ENCODE results near the gene TNRC18.
"Not testable (repeated sequence)": the region's sequence is repeated elsewhere in the genome, so short reads cannot be mapped to it uniquely, and the experiment has no call there.

Gene TNRC18

GRCh38 chr7:5303591-5304505, 119.8 kb downstream of the TNRC18 start:
- no peak for TF ChIP-seq PAX5 (IDR thresholded peaks at IDR 0.05; ENCODE audit: insufficient read depth, low read length, severe bottlenecking)
- no peak for TF ChIP-seq POU2F2 (IDR thresholded peaks at IDR 0.05; ENCODE audit: low read depth, low read length)
- no peak for TF ChIP-seq POLR2A (IDR thresholded peaks at IDR 0.05; ENCODE audit: low read depth, low read length)
- no peak for TF ChIP-seq POLR2AphosphoS5 (IDR thresholded peaks at IDR 0.05; ENCODE audit: low read depth, low read length)
- no peak for TF ChIP-seq TAF1 (IDR thresholded peaks at IDR 0.05; ENCODE audit: low read depth, low read length)
- TF ChIP-seq SPI1 (IDR thresholded peaks at IDR 0.05; ENCODE audit: low read depth, low read length): no peak
- DNase-seq (ENCODE audit: insufficient read length, low spot score): no peak
- no peak for FAIRE-seq

- DNase-seq (ENCODE audit: insufficient read length, low spot score): no peak
- no peak for FAIRE-seq
- TF ChIP-seq SPI1 (IDR thresholded peaks at IDR 0.05; ENCODE audit: low read depth, low read length) (no peak), POLR2A (IDR thresholded peaks at IDR 0.05; ENCODE audit: low read depth, low read length) (no peak), POLR2AphosphoS5 (IDR thresholded peaks at IDR 0.05; ENCODE audit: low read depth, low read length) (no peak), TAF1 (IDR thresholded peaks at IDR 0.05; ENCODE audit: low read depth, low read length) (no peak), POU2F2 (IDR thresholded peaks at IDR 0.05; ENCODE audit: low read depth, low read length) (no peak), PAX5 (IDR thresholded peaks at IDR 0.05; ENCODE audit: insufficient read depth, low read length, severe bottlenecking) (no peak)
These were observed 120.6 kb downstream of the TNRC18 start for GRCh38 chr7:5303061-5303460.

GRCh38 chr7:5302577-5302976, 121.1 kb downstream of the TNRC18 start:
- DNase-seq (ENCODE audit: insufficient read length, low spot score) (no peak), FAIRE-seq (no peak)
- no peak for TF ChIP-seq POLR2AphosphoS5 (IDR thresholded peaks at IDR 0.05; ENCODE audit: low read depth, low read length)
- TF ChIP-seq POLR2A (IDR thresholded peaks at IDR 0.05; ENCODE audit: low read depth, low read length): no peak
- TF ChIP-seq POU2F2 (IDR thresholded peaks at IDR 0.05; ENCODE audit: low read depth, low read length): no peak
- no peak for TF ChIP-seq PAX5 (IDR thresholded peaks at IDR 0.05; ENCODE audit: insufficient read depth, low read length, severe bottlenecking)
- no peak for TF ChIP-seq TAF1 (IDR thresholded peaks at IDR 0.05; ENCODE audit: low read depth, low read length)
- no peak for TF ChIP-seq SPI1 (IDR thresholded peaks at IDR 0.05; ENCODE audit: low read depth, low read length)

- FAIRE-seq: no peak
- TF ChIP-seq SPI1 (IDR thresholded peaks at IDR 0.05; ENCODE audit: low read depth, low read length) (no peak), PAX5 (IDR thresholded peaks at IDR 0.05; ENCODE audit: insufficient read depth, low read length, severe bottlenecking) (no peak), POU2F2 (IDR thresholded peaks at IDR 0.05; ENCODE audit: low read depth, low read length) (no peak), TAF1 (IDR thresholded peaks at IDR 0.05; ENCODE audit: low read depth, low read length) (no peak), POLR2A (IDR thresholded peaks at IDR 0.05; ENCODE audit: low read depth, low read length) (no peak), POLR2AphosphoS5 (IDR thresholded peaks at IDR 0.05; ENCODE audit: low read depth, low read length) (no peak)
These were observed 123.3 kb downstream of the TNRC18 start for GRCh38 chr7:5300366-5300765.

GRCh38 chr7:5296611-5297226, 126.9 kb downstream of the TNRC18 start:
- FAIRE-seq (peak; percentile 88), DNase-seq (ENCODE audit: insufficient read length, low spot score) (peak; percentile 76)
- TF ChIP-seq TAF1 (IDR thresholded peaks at IDR 0.05; ENCODE audit: low read depth, low read length) (no peak), POLR2AphosphoS5 (IDR thresholded peaks at IDR 0.05; ENCODE audit: low read depth, low read length) (no peak), SPI1 (IDR thresholded peaks at IDR 0.05; ENCODE audit: low read depth, low read length) (no peak), POLR2A (IDR thresholded peaks at IDR 0.05; ENCODE audit: low read depth, low read length) (no peak)

More at GRCh38 chr7:5300366-5300765, 123.3 kb downstream of the TNRC18 start:
- no peak for DNase-seq (ENCODE audit: insufficient read length, low spot score)

- no peak for DNase-seq (ENCODE audit: insufficient read length, low spot score)
These were observed 127.5 kb downstream of the TNRC18 start for GRCh38 chr7:5296015-5296610.

GRCh38 chr7:5295039-5296014, 128.3 kb downstream of the TNRC18 start:
- DNase-seq (ENCODE audit: insufficient read length, low spot score): no peak
- FAIRE-seq: no peak
- TF ChIP-seq POLR2A (IDR thresholded peaks at IDR 0.05; ENCODE audit: low read depth, low read length) (no peak), TAF1 (IDR thresholded peaks at IDR 0.05; ENCODE audit: low read depth, low read length) (no peak), SPI1 (IDR thresholded peaks at IDR 0.05; ENCODE audit: low read depth, low read length) (no peak), PAX5 (IDR thresholded peaks at IDR 0.05; ENCODE audit: insufficient read depth, low read length, severe bottlenecking) (no peak), POU2F2 (IDR thresholded peaks at IDR 0.05; ENCODE audit: low read depth, low read length) (no peak)

More at GRCh38 chr7:5296015-5296610, 127.5 kb downstream of the TNRC18 start:
- TF ChIP-seq POU2F2 (IDR thresholded peaks at IDR 0.05; ENCODE audit: low read depth, low read length): no peak
- no peak for TF ChIP-seq PAX5 (IDR thresholded peaks at IDR 0.05; ENCODE audit: insufficient read depth, low read length, severe bottlenecking)
- TF ChIP-seq POLR2A (IDR thresholded peaks at IDR 0.05; ENCODE audit: low read depth, low read length): no peak
- no peak for TF ChIP-seq SPI1 (IDR thresholded peaks at IDR 0.05; ENCODE audit: low read depth, low read length)
- no peak for TF ChIP-seq POLR2AphosphoS5 (IDR thresholded peaks at IDR 0.05; ENCODE audit: low read depth, low read length)
- TF ChIP-seq TAF1 (IDR thresholded peaks at IDR 0.05; ENCODE audit: low read depth, low read length): no peak
- no peak for FAIRE-seq

GRCh38 chr7:5294169-5294987, 129.3 kb downstream of the TNRC18 start:
- no peak for DNase-seq (ENCODE audit: insufficient read length, low spot score)
- TF ChIP-seq POU2F2 (IDR thresholded peaks at IDR 0.05; ENCODE audit: low read depth, low read length) (no peak), POLR2A (IDR thresholded peaks at IDR 0.05; ENCODE audit: low read depth, low read length) (no peak), SPI1 (IDR thresholded peaks at IDR 0.05; ENCODE audit: low read depth, low read length) (no peak), TAF1 (IDR thresholded peaks at IDR 0.05; ENCODE audit: low read depth, low read length) (no peak), PAX5 (IDR thresholded peaks at IDR 0.05; ENCODE audit: insufficient read depth, low read length, severe bottlenecking) (no peak)
- no peak for FAIRE-seq

GRCh38 chr7:5291711-5292335, 131.8 kb downstream of the TNRC18 start:
- FAIRE-seq; DNase-seq (ENCODE audit: insufficient read length, low spot score): not testable (repeated sequence)
